Astrocyte (in vitro differentiated cells and primary cell): ENCODE data around the gene FBN2.
"Not testable (repeated sequence)": the region's sequence is repeated elsewhere in the genome, so short reads cannot be mapped to it uniquely, and the experiment has no call there.

Experiments
- EZH2 ChIP-seq: IDR thresholded peaks from 2 replicates; pipeline ENCODE4 v1.6.1; 2012; ENCODE audit warnings: mild to moderate bottlenecking, low read length, inconsistent platforms; ENCODE audit not compliant: insufficient read depth
- TF ChIP-seq, protein P1 (sequence below): IDR thresholded peaks from 2 replicates; pipeline ENCODE4 v1.5.1; 2011; ENCODE audit warnings: low read depth, mild to moderate bottlenecking, inconsistent platforms, low read length, moderate library complexity; ENCODE audit not compliant: insufficient read depth

DNA sequence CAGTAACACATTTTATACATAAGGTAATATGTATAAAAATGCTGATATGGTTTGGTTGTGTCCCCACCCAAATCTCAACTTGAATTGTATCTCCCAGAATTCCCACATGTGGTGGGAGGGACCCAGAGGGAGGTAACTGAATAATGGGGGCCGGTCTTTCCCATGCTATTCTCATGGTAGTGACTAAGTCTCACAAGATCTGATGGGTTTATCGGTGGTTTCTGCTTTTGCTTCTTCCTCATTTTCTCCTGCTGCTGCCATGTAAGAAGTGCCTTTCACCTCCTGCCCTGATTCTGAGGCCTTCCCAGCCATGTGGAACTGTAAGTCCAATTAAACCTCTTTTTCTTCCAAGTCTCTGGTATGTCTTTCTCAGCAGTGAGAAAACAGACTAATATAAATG, 137.3 kb downstream of the FBN2 start:
- TF ChIP-seq, protein P1, sequence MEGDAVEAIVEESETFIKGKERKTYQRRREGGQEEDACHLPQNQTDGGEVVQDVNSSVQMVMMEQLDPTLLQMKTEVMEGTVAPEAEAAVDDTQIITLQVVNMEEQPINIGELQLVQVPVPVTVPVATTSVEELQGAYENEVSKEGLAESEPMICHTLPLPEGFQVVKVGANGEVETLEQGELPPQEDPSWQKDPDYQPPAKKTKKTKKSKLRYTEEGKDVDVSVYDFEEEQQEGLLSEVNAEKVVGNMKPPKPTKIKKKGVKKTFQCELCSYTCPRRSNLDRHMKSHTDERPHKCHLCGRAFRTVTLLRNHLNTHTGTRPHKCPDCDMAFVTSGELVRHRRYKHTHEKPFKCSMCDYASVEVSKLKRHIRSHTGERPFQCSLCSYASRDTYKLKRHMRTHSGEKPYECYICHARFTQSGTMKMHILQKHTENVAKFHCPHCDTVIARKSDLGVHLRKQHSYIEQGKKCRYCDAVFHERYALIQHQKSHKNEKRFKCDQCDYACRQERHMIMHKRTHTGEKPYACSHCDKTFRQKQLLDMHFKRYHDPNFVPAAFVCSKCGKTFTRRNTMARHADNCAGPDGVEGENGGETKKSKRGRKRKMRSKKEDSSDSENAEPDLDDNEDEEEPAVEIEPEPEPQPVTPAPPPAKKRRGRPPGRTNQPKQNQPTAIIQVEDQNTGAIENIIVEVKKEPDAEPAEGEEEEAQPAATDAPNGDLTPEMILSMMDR = not testable (repeated sequence)
- not testable (repeated sequence) for TF ChIP-seq EZH2
